Calu3 (cell line): ENCODE data around the gene RAB1B. TPM values are rescaled to one million over a fixed set of nuclear protein-coding genes. Genes with fewer than 3 reads are reported as not detected.

Experiments used
- BruUV-seq: library from RNA; stranded (reverse); fragments of 400-500 nt; replicated peaks from 2 replicates; lab custom pipeline; 2021; lab: Mats Ljungman, UMichigan
- CTCF ChIA-PET: fragments of 300-600 bp; sonication (Branson Sonifier 250); formaldehyde crosslinking; loops from one replicate; lab custom pipeline; 2022; ENCODE audit warnings: antibody characterized with exemption; lab: Charles Lee
- DNase-seq: peaks from one replicate; pipeline ENCODE4 v3.0.0; 2022
- H3K27ac Mint-ChIP-seq: one replicate; pipeline ENCODE4 v1.8.0; 2022; ENCODE audit warnings: mixed read lengths; ENCODE audit not compliant: unreplicated experiment
- H3K27me3 Mint-ChIP-seq: one replicate; pipeline ENCODE4 v1.8.0; 2022; ENCODE audit warnings: mixed read lengths; ENCODE audit not compliant: unreplicated experiment
- H3K36me3 Mint-ChIP-seq: one replicate; pipeline ENCODE4 v1.8.0; 2022; ENCODE audit warnings: mild to moderate bottlenecking, moderate library complexity, mixed read lengths; ENCODE audit not compliant: insufficient read depth, unreplicated experiment
- H3K4me1 Mint-ChIP-seq: one replicate; pipeline ENCODE4 v1.8.0; 2022; ENCODE audit warnings: mild to moderate bottlenecking, low read depth, mixed read lengths; ENCODE audit not compliant: unreplicated experiment
- H3K4me3 Mint-ChIP-seq: one replicate; pipeline ENCODE4 v1.8.0; 2022; ENCODE audit warnings: mild to moderate bottlenecking, low read depth, moderate library complexity, mixed read lengths; ENCODE audit not compliant: unreplicated experiment
- H3K9me3 Mint-ChIP-seq: one replicate; pipeline ENCODE4 v1.8.0; 2022; ENCODE audit warnings: low read depth, mixed read lengths; ENCODE audit not compliant: unreplicated experiment
- intact Hi-C: fragments of 100-400 bp; cut with micrococcal nuclease; formaldehyde crosslinking; loops from one replicate; pipeline ENCODE4 v1.10.0; 2022; ENCODE audit not compliant: unreplicated experiment
- total RNA-seq: library from RNA; stranded (reverse); gene quantifications from 2 replicates; pipeline ENCODE4 v1.2.3, GENCODE V29; 2022
- TF ChIP-seq, protein P1 (sequence below): fragments of 200-600 bp; IDR thresholded peaks from one replicate; pipeline ENCODE4 v1.8.0; 2022; ENCODE audit warnings: antibody characterized with exemption; ENCODE audit not compliant: unreplicated experiment

RAB1B gene
- total RNA-seq, 1 experiment from 2014 or later: 144 TPM

DNA sequence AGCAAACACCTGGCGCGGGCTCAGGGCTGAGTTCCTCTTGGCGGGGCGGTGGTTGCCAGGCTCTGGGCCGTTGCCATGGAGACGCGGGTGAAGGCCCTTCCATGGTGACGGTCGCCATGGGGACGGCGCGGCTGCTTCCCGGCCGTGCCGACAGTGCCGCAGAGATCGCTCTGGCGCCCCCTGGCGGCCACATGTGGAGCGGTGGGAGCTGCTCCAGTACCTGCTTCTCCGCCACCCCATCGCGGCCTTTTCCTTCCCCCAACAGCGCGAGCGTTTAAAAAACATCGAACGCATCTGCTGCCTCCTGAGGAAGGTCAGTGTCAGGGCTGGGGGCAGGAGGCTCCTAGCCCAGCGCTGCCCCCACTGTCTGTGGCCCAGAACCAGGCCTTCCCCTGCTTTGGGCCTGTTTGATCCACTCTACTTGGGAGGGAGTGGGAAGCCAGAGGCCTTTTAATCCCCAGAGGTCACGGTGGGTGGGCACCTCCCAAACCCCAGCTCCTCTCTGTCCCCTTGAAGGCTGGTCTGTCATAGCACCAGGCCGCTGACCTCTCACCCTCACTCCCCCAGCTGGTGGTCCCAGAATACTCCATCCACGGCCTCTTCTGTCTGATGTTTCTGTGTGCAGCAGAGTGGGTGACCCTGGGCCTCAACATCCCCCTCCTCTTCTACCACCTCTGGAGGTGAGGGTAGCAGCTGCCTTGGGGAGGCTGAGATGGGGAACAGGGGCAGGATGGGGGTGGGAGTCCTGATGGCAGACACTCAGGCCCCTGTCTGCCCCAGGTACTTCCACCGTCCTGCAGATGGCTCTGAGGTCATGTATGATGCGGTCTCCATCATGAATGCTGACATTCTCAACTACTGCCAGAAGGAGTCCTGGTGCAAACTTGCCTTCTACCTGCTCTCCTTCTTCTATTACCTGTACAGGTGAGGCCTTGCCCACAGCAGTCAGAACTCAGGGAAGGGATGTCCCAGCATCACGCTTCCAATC, 14.3 kb downstream of the RAB1B start:
- Mint-ChIP-seq H3K4me3 (no peak overlapping the region), H3K27ac (peak overlapping the region; percentile 60), H3K9me3 (no peaks in the 10 kb centered on the region)

GRCh38 chr11:66283461-66284105, 15.1 kb downstream of the RAB1B start:
- Mint-ChIP-seq H3K9me3 (no peaks in the 10 kb centered on the region), H3K36me3 (peaks cover 53% of the 10 kb centered on the region), H3K4me1 (peaks cover 15% of the 10 kb centered on the region), H3K27me3 (peaks cover 27% of the 10 kb centered on the region), H3K4me3 (no peak overlapping the region), H3K27ac (no peak overlapping the region)
- TF ChIP-seq, protein P1, sequence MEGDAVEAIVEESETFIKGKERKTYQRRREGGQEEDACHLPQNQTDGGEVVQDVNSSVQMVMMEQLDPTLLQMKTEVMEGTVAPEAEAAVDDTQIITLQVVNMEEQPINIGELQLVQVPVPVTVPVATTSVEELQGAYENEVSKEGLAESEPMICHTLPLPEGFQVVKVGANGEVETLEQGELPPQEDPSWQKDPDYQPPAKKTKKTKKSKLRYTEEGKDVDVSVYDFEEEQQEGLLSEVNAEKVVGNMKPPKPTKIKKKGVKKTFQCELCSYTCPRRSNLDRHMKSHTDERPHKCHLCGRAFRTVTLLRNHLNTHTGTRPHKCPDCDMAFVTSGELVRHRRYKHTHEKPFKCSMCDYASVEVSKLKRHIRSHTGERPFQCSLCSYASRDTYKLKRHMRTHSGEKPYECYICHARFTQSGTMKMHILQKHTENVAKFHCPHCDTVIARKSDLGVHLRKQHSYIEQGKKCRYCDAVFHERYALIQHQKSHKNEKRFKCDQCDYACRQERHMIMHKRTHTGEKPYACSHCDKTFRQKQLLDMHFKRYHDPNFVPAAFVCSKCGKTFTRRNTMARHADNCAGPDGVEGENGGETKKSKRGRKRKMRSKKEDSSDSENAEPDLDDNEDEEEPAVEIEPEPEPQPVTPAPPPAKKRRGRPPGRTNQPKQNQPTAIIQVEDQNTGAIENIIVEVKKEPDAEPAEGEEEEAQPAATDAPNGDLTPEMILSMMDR: peak; percentile 27
- CTCF ChIA-PET: interaction anchor here (0.7 kb wide), 1 partner anchor 374 kb away, joined by 10 read pairs; no protein-coding TSS in a partner anchor
- no peak for DNase-seq
- no TSS peak for BruUV-seq
- intact Hi-C loops: no loop called here

More for the DNA sequence above, 14.3 kb downstream of the RAB1B start:
- Mint-ChIP-seq H3K4me1 (peaks cover 15% of the 10 kb centered on the region), H3K27me3 (peaks cover 29% of the 10 kb centered on the region), H3K36me3 (peaks cover 47% of the 10 kb centered on the region)
- TF ChIP-seq, protein P1: peak; percentile 92
- CTCF ChIA-PET: interaction anchor here (0.6 to 1.1 kb wide), 5 partner anchors 9 to 586 kb away, joined by 3 to 6 read pairs (median 3); partner anchors contain the start of gene TMEM151A
- intact Hi-C loops: no loop called here
- peak; percentile 99 for DNase-seq
- BruUV-seq: no TSS peak

DNA sequence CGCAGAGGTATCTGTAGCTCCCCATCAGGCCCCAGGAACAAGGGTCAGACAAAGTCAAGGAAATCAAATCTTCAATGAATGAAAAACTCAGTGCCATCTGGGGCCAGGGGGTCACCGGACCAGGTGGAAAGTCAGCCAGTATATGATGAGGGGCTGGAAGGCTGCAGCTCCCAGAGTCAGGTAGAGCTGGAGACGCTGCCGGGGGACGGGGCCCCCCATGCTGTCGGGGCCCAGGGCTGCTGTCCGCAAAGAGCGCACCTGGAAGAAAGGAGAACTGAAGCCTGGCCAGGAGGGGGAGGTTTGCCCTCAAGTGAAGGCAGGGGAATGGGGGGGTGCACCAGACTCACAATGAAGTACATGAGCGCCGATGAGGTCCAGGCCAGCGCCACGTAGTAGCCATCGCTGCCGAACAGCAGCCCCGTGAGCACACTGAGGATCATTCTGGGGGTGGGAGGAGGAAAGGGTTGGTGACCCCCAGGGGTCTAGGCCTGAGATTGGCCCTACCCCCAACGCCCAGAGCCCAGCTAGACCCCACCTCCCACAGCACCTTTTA, 16.2 kb downstream of the RAB1B start:
- TF ChIP-seq, protein P1: no peak
- Mint-ChIP-seq H3K27me3 (peaks cover 17% of the 10 kb centered on the region), H3K9me3 (no peaks in the 10 kb centered on the region), H3K27ac (no peak overlapping the region), H3K36me3 (peaks cover 61% of the 10 kb centered on the region), H3K4me3 (no peak overlapping the region), H3K4me1 (peaks cover 15% of the 10 kb centered on the region)
- DNase-seq: no peak
- intact Hi-C loops: no loop called here
- CTCF ChIA-PET: interaction anchor here (0.5 to 0.7 kb wide), 2 partner anchors 30 to 375 kb away, joined by 3 to 10 read pairs; no protein-coding TSS in a partner anchor
- BruUV-seq: no TSS peak

DNA sequence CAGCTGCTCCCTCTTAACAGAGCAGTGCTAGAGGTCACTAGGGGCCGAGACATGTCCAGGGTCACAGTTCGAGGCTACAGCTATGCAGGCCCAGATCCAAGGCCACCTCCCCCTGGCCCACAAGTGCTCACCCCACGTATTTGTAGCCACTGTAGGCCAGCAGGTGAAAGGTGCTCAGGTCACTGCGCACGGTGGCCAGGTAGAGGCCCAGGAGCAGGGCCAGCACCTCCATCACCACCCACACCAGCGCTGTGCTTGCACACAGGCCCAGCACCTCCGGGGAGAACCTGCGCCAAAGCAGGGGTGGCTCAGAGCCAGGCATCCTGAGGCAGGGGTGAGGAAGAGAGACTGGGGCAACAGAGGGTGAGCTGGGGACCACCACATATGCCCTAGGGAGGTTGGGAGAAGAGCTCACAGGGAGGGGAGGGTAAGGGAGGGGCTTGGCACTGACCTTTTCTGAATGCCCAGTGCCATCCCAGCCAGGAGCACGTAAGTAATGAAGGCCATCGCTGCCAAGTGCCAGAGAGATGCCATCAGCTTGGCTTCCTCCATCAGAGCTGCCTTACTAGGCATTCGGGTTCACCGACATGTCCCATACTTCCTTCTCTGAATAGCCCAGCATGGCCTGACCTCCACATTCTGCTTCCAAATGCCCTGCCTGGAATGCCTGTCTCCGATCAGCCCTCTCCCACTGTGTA, 17.0 kb downstream of the RAB1B start:
- DNase-seq: no peak
- no TSS peak for BruUV-seq
- no peaks in the 10 kb centered on the region for H3K9me3 Mint-ChIP-seq
- peaks cover 66% of the 10 kb centered on the region for H3K36me3 Mint-ChIP-seq
- peaks cover 23% of the 10 kb centered on the region for H3K4me1 Mint-ChIP-seq
- H3K27ac Mint-ChIP-seq: no peak overlapping the region
- no peak overlapping the region for H3K4me3 Mint-ChIP-seq
- CTCF ChIA-PET: no interaction called here
- TF ChIP-seq, protein P1: no peak
- peaks cover 13% of the 10 kb centered on the region for H3K27me3 Mint-ChIP-seq
- intact Hi-C loops: no loop called here
